GM19324 (cell line): Measurements from ENCODE around the gene COL15A1.

Experiments
- ATAC-seq: cut with Tn5 transposase; IDR thresholded peaks from one replicate; pipeline ENCODE4 v1.9.1; 2021; ENCODE audit warnings: mild to moderate bottlenecking, moderate library complexity; ENCODE audit not compliant: unreplicated experiment, low FRiP score

COL15A1 gene

DNA sequence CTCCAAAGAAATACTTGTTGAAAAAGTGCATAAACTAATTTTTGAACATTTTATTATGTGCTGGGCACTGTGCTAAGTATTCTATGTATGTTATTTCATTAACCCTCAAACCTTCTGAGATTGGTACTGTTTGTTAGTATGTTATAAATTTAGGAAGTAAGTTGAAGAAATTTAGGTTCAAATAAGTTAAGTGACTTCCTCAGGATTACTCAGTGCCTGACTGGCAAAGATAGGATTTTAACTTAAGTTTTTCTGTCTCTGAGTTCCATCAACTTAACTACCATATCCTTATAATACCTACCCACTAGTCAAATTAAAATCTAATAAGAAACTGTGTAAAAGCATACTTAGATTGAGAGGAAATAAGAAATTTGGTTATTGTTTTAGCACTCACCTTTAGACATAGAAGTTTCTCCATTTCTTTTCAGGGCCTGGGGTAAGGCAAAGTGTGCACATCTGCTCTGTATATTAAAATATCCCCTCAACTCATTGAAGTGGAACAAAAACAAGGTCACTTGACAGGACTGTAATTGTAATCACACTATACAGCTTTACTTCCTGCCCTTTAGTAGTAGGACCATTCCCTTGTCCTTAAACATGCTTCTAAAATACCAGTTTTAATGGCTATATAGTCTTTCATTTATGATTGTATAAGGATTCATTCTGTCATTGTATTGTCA is 176.4 kb downstream of the COL15A1 start:
- ATAC-seq = no peak
